Measurements from ENCODE around the gene CLTA. TPM values are rescaled to one million over a fixed set of nuclear protein-coding genes. Genes with fewer than 3 reads are reported as not detected.

CLTA gene, protein sequence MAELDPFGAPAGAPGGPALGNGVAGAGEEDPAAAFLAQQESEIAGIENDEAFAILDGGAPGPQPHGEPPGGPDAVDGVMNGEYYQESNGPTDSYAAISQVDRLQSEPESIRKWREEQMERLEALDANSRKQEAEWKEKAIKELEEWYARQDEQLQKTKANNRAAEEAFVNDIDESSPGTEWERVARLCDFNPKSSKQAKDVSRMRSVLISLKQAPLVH
- total RNA-seq (100 to 1,000 TPM; 167 to 301 (median 226) TPM), polyA plus RNA-seq (100 to 1,000 TPM in 2 of 3 donors, 10 to 100 TPM in 1; 95.6 to 199 (median 126) TPM)
- long read RNA-seq, donor 1, transcript CLTA-202 (5 exons, 1,073 nt) = major isoform, 117 of 128 reads
- long read RNA-seq, donor 1, partial matches to known transcripts = 9 of 128 reads
- long read RNA-seq, donor 1, other reads (novel, unspliced or antisense) = 0 of 128 reads
- long read RNA-seq, donor 2, transcript CLTA-202 (5 exons, 1,073 nt) = major isoform, 79 of 93 reads
- long read RNA-seq, donor 2, partial matches to known transcripts = 12 of 93 reads
- long read RNA-seq, donor 2, other reads (novel, unspliced or antisense) = 0 of 93 reads
- long read RNA-seq, donor 3, transcript CLTA-202 (5 exons, 1,073 nt) = major isoform, 69 of 88 reads
- long read RNA-seq, donor 3, partial matches to known transcripts = 19 of 88 reads
- long read RNA-seq, donor 3, other reads (novel, unspliced or antisense) = 0 of 88 reads
- long read RNA-seq, donor 4, transcript CLTA-202 (5 exons, 1,073 nt) = major isoform, 221 of 245 reads
- long read RNA-seq, donor 4, partial matches to known transcripts = 7 of 245 reads
- long read RNA-seq, donor 4, other reads (novel, unspliced or antisense) = 13 of 245 reads
- long read RNA-seq, donor 5, transcript CLTA-202 (5 exons, 1,073 nt) = major isoform, 240 of 256 reads
- long read RNA-seq, donor 5, partial matches to known transcripts = 0 of 256 reads
- long read RNA-seq, donor 5, other reads (novel, unspliced or antisense) = 11 of 256 reads
- long read RNA-seq, donor 6, transcript CLTA-207 (6 exons, 1,102 nt) = minor isoform, 11 of 179 reads
- long read RNA-seq, donor 6, transcript CLTA-202 (5 exons, 1,073 nt) = major isoform, 145 of 179 reads
- long read RNA-seq, donor 6, partial matches to known transcripts = 7 of 179 reads
- long read RNA-seq, donor 6, other reads (novel, unspliced or antisense) = 16 of 179 reads
- long read RNA-seq, donor 7, transcript CLTA-202 (5 exons, 1,073 nt) = major isoform, 54 of 61 reads
- long read RNA-seq, donor 7, partial matches to known transcripts = 6 of 61 reads
- long read RNA-seq, donor 7, other reads (novel, unspliced or antisense) = 0 of 61 reads
- long read RNA-seq, donor 8, transcript CLTA-202 (5 exons, 1,073 nt) = major isoform, 116 of 124 reads
- long read RNA-seq, donor 8, partial matches to known transcripts = 5 of 124 reads
- long read RNA-seq, donor 8, other reads (novel, unspliced or antisense) = 0 of 124 reads
- long read RNA-seq, donor 9, transcript CLTA-202 (5 exons, 1,073 nt) = major isoform, 51 of 66 reads
- long read RNA-seq, donor 9, partial matches to known transcripts = 13 of 66 reads
- long read RNA-seq, donor 9, other reads (novel, unspliced or antisense) = 0 of 66 reads
- long read RNA-seq, donor 10, transcript CLTA-202 (5 exons, 1,073 nt) = major isoform, 37 of 38 reads
- long read RNA-seq, donor 10, partial matches to known transcripts = 0 of 38 reads
- long read RNA-seq, donor 10, other reads (novel, unspliced or antisense) = 0 of 38 reads

DNA sequence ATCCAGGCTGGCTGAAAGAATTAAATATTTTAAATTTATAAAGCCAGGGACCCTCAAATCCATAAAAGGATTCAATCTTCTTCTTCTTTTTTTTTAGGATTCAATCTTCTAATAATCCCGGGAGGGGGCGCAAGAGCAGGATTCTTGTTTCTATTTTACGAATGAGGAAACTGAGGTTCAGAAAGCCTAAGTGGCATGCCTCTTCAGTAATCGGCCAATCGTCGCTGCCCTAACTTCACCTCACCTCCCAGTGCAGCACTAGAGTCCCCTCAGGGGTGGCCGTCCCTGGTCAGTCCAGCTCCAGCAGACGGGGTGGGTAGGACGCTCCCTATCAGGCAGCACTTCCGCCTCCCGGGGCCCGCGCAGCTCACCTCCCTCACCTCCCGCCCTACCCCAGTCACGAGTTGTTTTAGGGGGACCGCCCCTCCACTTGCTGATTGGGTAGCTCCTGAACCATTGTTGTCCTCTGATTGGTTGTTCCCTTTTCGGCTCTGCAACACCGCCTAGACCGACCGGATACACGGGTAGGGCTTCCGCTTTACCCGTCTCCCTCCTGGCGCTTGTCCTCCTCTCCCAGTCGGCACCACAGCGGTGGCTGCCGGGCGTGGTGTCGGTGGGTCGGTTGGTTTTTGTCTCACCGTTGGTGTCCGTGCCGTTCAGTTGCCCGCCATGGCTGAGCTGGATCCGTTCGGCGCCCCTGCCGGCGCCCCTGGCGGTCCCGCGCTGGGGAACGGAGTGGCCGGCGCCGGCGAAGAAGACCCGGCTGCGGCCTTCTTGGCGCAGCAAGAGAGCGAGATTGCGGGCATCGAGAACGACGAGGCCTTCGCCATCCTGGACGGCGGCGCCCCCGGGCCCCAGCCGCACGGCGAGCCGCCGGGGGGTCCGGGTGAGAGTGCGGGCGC lies at the start of gene CLTA:
CLTA (plus strand) TSS at position 534 of the 902 bp plus-strand sequence; CDS start at position 670, 136 bp downstream.
- no peaks in the 10 kb centered on the region for H3K9me3 ChIP-seq (replicated peaks in 1 of 3)
- intact Hi-C loops (cut with DNase I) = loop anchor here in 1 of 2 donors (5.0 kb wide), 1 partner anchor 137 kb away; no protein-coding TSS in a partner anchor
- peak; percentile 95 to 99 (median 98) for DNase-seq
- peak within 1 kb of the TSS; percentile 76 to 91 (median 79) for H3K4me3 ChIP-seq
- WGBS, 4 donors = 0 to 1% (median 0%) methylated on average over 22 to 68 of the region's 68 CpGs
- no peaks in the 10 kb centered on the region for H3K36me3 ChIP-seq (replicated peaks in 1 of 2)
- H3K27me3 ChIP-seq = no peaks in the 10 kb centered on the region
- H3K27ac ChIP-seq = peak within 1 kb of the TSS; percentile 22 to 92 (median 87)
- peaks cover 37 to 45% of the 10 kb centered on the region in 2 donors for H3K4me1 ChIP-seq (replicated peaks in 1 of 2)
- TF ChIP-seq, protein P1, sequence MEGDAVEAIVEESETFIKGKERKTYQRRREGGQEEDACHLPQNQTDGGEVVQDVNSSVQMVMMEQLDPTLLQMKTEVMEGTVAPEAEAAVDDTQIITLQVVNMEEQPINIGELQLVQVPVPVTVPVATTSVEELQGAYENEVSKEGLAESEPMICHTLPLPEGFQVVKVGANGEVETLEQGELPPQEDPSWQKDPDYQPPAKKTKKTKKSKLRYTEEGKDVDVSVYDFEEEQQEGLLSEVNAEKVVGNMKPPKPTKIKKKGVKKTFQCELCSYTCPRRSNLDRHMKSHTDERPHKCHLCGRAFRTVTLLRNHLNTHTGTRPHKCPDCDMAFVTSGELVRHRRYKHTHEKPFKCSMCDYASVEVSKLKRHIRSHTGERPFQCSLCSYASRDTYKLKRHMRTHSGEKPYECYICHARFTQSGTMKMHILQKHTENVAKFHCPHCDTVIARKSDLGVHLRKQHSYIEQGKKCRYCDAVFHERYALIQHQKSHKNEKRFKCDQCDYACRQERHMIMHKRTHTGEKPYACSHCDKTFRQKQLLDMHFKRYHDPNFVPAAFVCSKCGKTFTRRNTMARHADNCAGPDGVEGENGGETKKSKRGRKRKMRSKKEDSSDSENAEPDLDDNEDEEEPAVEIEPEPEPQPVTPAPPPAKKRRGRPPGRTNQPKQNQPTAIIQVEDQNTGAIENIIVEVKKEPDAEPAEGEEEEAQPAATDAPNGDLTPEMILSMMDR (IDR thresholded peaks at IDR 0.05) = peak; percentile 38 to 70 (median 58)
- TF ChIP-seq POLR2A (IDR thresholded peaks at IDR 0.05) = peak; percentile 85 to 90

DNA sequence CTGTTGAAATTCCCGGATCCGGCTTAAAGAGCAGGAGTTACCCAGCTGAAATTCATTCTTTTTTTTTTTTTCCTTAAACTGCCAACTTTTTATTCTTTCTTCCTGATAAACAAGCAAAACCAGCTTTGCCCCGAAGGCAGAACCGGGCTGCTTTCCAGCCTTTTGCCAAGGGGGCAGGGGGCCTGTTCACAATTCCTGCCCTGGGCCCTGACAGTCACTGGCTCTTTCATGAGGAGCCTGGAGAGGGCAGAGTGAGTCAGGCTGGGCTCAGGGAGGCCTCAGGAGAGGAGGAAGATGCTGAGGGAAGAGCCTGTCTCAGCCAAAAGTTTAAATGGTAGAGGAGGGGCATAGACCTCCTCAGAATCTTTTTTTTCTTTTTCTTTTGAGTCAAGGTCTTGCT lies 49.4 kb upstream of the CLTA start:
- H3K27ac ChIP-seq = no peak overlapping the region

More for the DNA sequence above, 49.4 kb upstream of the CLTA start:
- intact Hi-C loops (cut with DNase I) = no loop called here
- 57 to 79% (median 67%) methylated on average over 4 of the region's 4 CpGs for WGBS, 4 donors
- Histone ChIP-seq H3K27me3 (no peaks in the 10 kb centered on the region), H3K4me1 (replicated peaks in 1 of 2) (peaks cover 21 to 48% of the 10 kb centered on the region in 2 donors), H3K4me3 (no peak overlapping the region), H3K9me3 (replicated peaks in 1 of 3) (no peaks in the 10 kb centered on the region), H3K36me3 (replicated peaks in 1 of 2) (no peaks in the 10 kb centered on the region)
- TF ChIP-seq POLR2A (IDR thresholded peaks at IDR 0.05) = no peak
- TF ChIP-seq, protein P1 (IDR thresholded peaks at IDR 0.05) = peak in 4 of 6 experiments; percentile 30 to 47 (median 36)
- peak in 3 of 7 donors; percentile 61 to 64 (median 63) for DNase-seq
